SK-N-SH (cell line): ENCODE data around the gene MRTFB.

Experiments
- CTCF ChIP-seq: fragments of 200-600 bp; sonication (generic); IDR thresholded peaks from 2 replicates; pipeline ENCODE4 v1.6.1; 2017; ENCODE audit warnings: antibody characterized with exemption, mild to moderate bottlenecking, moderate library complexity
- EZH2phosphoT487 ChIP-seq: fragments of 200-600 bp; sonication (generic); IDR thresholded peaks from 2 replicates; pipeline ENCODE4 v1.6.1; 2017; ENCODE audit warnings: low read depth, mixed run types, mild to moderate bottlenecking, antibody characterized with exemption, moderate library complexity, borderline replicate concordance
- POLR2AphosphoS5 ChIP-seq: IDR thresholded peaks from 2 replicates; pipeline ENCODE4 v1.6.1; 2012; ENCODE audit warnings: low read depth, low read length
- TF ChIP-seq, protein P1 (sequence below): IDR thresholded peaks from 2 replicates; pipeline ENCODE4 v1.6.1; 2012; ENCODE audit warnings: mild to moderate bottlenecking, low read depth, low read length, moderate library complexity

- TF ChIP-seq CTCF (no peak), EZH2phosphoT487 (no peak), POLR2AphosphoS5 (no peak)
- TF ChIP-seq, protein P1, sequence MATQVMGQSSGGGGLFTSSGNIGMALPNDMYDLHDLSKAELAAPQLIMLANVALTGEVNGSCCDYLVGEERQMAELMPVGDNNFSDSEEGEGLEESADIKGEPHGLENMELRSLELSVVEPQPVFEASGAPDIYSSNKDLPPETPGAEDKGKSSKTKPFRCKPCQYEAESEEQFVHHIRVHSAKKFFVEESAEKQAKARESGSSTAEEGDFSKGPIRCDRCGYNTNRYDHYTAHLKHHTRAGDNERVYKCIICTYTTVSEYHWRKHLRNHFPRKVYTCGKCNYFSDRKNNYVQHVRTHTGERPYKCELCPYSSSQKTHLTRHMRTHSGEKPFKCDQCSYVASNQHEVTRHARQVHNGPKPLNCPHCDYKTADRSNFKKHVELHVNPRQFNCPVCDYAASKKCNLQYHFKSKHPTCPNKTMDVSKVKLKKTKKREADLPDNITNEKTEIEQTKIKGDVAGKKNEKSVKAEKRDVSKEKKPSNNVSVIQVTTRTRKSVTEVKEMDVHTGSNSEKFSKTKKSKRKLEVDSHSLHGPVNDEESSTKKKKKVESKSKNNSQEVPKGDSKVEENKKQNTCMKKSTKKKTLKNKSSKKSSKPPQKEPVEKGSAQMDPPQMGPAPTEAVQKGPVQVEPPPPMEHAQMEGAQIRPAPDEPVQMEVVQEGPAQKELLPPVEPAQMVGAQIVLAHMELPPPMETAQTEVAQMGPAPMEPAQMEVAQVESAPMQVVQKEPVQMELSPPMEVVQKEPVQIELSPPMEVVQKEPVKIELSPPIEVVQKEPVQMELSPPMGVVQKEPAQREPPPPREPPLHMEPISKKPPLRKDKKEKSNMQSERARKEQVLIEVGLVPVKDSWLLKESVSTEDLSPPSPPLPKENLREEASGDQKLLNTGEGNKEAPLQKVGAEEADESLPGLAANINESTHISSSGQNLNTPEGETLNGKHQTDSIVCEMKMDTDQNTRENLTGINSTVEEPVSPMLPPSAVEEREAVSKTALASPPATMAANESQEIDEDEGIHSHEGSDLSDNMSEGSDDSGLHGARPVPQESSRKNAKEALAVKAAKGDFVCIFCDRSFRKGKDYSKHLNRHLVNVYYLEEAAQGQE = no peak
Measured at GRCh38 chr16:14180481-14180944, 109.4 kb downstream of the MRTFB start.
